Activated naive CD4-positive, alpha-beta T cell treated with anti-CD3 and anti-CD28 coated beads, Interleukin-2, amount 50 U/mL, for 72 hours (primary cell): Measurements from ENCODE around the gene MRPL16. TPM values are rescaled to one million over a fixed set of nuclear protein-coding genes. Genes with fewer than 3 reads are reported as not detected.
"Not testable (repeated sequence)": the region's sequence is repeated elsewhere in the genome, so short reads cannot be mapped to it uniquely, and the experiment has no call there.

Source experiments
- ATAC-seq, 2 donors: fragments of 150-1000 bp; cut with Tn5 transposase; 2 replicates each; pipeline ENCODE4 v1.10.0; 2021; ENCODE audit warnings: mild to moderate bottlenecking in 2 of 2, moderate library complexity in 2 of 2
- DNase-seq, 2 donors: peaks; one replicate each; pipeline ENCODE4 v3.0.0; 2021 to 2022; ENCODE audit warnings: low spot score in 2 of 2
- H3K27ac Mint-ChIP-seq, 2 donors: one replicate each; pipeline ENCODE4 v1.8.0; 2022; ENCODE audit warnings: mild to moderate bottlenecking in 2 of 2, mixed read lengths in 2 of 2
- H3K36me3 Mint-ChIP-seq, 2 donors: one replicate each; pipeline ENCODE4 v1.8.0; 2022; ENCODE audit warnings: mixed read lengths in 2 of 2
- H3K9me3 Mint-ChIP-seq, 2 donors: one replicate each; pipeline ENCODE4 v1.8.0; 2022; ENCODE audit warnings: mixed read lengths in 2 of 2
- total RNA-seq, 2 donors: library from RNA; stranded (reverse); gene quantifications; one replicate each; pipeline ENCODE4 v1.2.3, GENCODE V29; 2022

Gene MRPL16
- total RNA-seq, 2 donors from 2014 or later = 67.9 to 94.2 TPM

DNA sequence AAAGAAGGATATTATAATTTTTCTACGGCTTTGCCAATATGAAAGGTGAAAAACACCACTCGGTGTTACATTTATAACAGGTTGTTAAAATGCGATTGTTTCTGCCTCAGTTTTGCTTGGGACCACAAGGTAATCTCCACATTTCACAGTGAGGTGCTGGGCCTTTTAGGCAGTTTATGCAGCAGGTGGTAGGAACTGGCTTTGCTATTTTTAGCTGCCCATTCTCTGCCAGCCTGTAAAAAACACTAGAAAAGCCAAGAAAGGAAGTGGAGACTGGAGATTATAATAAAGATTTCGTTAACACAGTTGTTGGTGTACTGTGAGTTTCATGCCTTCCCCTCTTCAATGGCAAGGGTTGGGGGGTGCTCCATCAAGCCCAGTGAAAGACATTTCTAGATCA lies 8.0 kb upstream of the MRPL16 start:
- ATAC-seq (no peak), DNase-seq (no peak)
- Mint-ChIP-seq H3K27ac (no peak overlapping the region), H3K9me3 (no peaks in the 10 kb centered on the region), H3K36me3 (no peaks in the 10 kb centered on the region)

DNA sequence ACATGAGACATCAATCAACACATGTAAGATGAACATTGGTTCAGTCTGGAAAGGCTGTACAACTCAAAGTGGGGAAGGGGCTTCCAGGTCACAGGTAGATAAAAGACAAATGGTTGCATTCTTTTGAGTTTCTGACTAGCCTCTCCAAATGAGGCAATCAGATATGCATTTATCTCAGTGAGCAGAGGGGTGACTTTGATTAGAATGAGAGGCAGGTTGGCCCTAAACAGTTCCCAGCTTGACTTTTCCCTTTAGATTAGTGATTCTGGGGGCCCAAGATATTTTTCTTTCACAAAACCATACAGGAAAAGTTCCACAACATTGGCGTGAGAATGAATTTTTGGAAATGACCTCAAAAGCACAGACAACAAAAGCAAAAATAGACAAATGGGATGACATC lies 5.9 kb upstream of the MRPL16 start:
- not testable (repeated sequence) for ATAC-seq

DNA sequence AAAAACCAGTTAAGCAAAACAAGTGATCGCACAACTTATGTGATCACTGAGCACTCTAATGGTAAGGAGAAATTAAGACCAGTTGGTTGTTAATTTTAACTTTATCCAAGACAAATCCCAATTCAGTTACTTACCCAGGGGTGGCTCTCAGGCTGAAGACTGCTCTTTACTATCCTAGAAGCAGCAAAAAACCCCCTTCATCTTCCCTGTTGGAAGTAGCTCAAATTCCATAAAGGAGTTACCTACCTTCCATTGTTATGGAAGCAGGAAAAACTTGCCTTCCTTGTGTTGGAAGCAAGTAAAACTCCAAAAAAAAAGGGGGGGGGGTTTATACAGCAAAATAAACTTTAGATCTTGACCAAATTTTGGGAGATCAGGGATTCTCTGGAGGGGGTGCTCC lies 5.2 kb upstream of the MRPL16 start:
- ATAC-seq (no peak), DNase-seq (no peak)
- Mint-ChIP-seq H3K9me3 (peaks cover 4 to 5% of the 10 kb centered on the region in 2 donors), H3K27ac (no peak overlapping the region), H3K36me3 (peaks cover 6% of the 10 kb centered on the region in 2 donors)

More for the DNA sequence above, 5.9 kb upstream of the MRPL16 start:
- not testable (repeated sequence) for DNase-seq, H3K27ac Mint-ChIP-seq, H3K9me3 Mint-ChIP-seq, H3K36me3 Mint-ChIP-seq

DNA sequence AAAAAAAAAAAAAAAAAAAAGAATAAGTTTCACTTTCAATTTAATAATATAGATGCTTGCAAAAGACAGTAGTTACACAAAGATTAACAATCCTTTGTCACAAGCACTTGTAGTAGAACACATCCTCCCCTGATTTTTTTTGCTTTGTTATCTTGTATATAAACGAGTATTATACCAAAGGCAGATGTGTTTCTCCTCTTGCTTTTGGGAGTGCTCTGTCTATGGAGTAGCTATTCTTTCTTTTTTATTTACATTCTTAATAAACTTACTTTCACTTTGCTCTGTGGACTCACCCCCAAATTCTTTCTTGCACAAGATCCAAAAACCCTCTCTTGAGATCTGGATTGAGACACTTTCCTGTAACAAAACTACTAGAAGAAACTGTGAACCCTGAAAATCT lies 3.4 kb upstream of the MRPL16 start:
- H3K36me3 Mint-ChIP-seq = peaks cover 11 to 16% of the 10 kb centered on the region in 2 donors
- DNase-seq = no peak
- ATAC-seq = no peak
- peaks cover 4 to 5% of the 10 kb centered on the region in 2 donors for H3K9me3 Mint-ChIP-seq
- no peak overlapping the region for H3K27ac Mint-ChIP-seq

DNA sequence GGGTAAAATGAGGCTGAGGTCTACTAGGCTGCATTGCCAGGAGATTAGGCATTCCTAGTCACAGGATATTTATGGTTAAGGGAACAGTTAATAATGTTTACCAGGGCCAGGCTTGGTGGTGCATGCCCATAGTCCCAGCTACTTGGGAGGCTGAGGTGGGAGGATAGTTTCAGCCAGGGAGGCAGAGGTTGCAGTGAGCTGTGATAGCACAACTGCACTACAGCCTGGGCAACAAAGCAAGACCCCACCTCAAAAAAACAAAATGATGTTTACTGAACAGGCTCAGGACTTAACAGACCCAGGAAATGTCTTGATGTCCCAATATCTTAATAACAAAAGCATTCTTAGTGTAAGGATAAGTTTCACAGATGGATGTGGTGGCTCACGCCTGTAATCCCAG lies 2.8 kb upstream of the MRPL16 start:
- Mint-ChIP-seq H3K27ac (no peak overlapping the region), H3K36me3 (peaks cover 11 to 16% of the 10 kb centered on the region in 2 donors), H3K9me3 (peaks cover 4 to 5% of the 10 kb centered on the region in 2 donors)
- DNase-seq = no peak
- ATAC-seq = no peak

DNA sequence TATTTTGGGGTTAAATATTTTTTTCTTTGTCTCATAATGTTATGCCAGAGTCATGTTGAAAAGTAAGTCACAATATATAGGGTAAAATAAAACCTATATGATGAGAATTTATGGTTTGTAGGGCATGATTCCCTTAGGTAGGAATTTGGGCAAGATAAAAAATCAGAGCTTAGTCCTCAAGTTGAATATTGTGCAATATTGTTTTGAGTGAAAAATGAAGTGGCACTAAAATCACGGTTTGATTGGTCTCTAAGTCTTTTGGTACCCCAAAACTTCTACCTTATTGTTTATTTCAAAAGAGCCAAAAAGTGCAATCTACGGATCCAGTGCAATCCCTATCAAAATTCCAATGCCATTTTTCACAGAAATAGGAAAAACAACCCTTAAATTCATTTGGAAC lies 1.6 kb upstream of the MRPL16 start:
- ATAC-seq (no peak), DNase-seq (no peak)
- Mint-ChIP-seq H3K36me3 (peaks cover 11 to 16% of the 10 kb centered on the region in 2 donors), H3K9me3 (peaks cover 4 to 5% of the 10 kb centered on the region in 2 donors), H3K27ac (no peak overlapping the region)

DNA sequence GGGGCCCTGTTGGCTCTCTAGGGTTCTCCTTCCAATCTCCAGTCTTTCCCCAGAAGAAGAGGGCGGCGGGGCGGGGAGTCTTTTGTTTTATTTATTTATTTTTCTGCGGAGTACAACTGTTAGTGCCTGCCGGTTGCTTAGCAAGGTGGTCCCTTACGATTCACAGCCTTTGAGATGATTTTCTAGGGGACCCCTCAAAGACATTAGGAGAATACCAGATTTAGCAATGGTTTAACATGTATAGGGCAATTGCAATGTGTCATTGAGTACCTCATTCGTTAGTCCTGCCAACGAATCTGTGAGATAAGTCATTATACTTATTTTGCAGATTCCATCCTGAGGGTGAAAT lies 307 bp upstream of the MRPL16 start:
- DNase-seq (no peak), ATAC-seq (no peak)
- Mint-ChIP-seq H3K9me3 (peaks cover 4 to 5% of the 10 kb centered on the region in 2 donors), H3K36me3 (peaks cover 16 to 21% of the 10 kb centered on the region in 2 donors), H3K27ac (peak overlapping the region; percentile 92 to 95)

DNA sequence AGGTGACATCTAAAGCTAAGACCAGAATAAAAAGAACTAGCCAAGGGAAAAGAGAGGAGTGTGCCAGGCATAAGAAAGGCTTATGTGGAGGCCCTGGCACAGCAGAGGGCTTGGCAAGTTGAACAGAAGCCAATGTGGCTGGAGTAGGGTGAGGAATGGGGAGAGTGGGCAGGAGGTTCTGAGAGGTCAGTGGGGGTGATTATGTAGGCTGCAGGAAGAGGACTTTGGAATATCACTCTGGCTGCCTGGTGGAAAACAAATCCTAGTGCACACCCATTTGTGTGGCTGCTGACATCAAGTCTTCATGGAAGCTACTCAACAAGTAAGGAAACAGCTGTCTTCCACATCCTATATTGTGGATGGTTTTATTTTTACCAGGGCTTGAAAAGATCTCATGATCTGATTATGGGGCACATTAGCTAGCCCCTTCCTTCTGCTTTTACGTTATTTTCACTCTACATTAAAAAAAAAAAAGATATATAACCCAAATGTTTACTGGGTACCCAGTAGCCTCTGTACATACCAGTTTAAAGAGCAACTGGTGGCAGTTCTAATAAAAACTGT lies 3.4 kb downstream of the MRPL16 start:
- DNase-seq (no peak), ATAC-seq (no peak)
- H3K36me3 Mint-ChIP-seq = peaks cover 16 to 21% of the 10 kb centered on the region in 2 donors
- H3K9me3 Mint-ChIP-seq = peaks cover 4 to 5% of the 10 kb centered on the region in 2 donors
- peak overlapping the region; percentile 14 to 89 for H3K27ac Mint-ChIP-seq

DNA sequence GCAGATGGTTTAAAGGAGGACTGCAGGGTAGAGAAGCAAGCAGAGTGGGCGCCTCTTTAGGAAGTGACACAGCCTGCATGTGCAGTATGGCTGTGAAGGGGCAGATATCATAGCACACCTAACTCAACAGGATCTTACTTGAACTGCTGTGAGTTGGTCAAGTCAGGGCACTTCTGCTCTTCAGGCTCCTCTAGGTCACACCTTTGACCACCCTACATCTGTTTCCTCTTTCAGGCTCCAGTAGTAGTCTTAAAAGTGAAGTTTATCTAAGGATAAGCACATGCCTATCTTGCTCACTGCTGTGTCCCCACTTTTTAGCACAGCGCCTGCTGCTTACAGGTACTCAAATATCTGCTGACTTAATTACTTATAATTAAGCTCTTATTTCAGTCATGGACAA lies 6.5 kb downstream of the MRPL16 start:
- no peak for ATAC-seq
- no peaks in the 10 kb centered on the region for H3K9me3 Mint-ChIP-seq
- no peak overlapping the region for H3K27ac Mint-ChIP-seq
- DNase-seq = no peak
- H3K36me3 Mint-ChIP-seq = peaks cover 0 to 10% of the 10 kb centered on the region in 2 donors

DNA sequence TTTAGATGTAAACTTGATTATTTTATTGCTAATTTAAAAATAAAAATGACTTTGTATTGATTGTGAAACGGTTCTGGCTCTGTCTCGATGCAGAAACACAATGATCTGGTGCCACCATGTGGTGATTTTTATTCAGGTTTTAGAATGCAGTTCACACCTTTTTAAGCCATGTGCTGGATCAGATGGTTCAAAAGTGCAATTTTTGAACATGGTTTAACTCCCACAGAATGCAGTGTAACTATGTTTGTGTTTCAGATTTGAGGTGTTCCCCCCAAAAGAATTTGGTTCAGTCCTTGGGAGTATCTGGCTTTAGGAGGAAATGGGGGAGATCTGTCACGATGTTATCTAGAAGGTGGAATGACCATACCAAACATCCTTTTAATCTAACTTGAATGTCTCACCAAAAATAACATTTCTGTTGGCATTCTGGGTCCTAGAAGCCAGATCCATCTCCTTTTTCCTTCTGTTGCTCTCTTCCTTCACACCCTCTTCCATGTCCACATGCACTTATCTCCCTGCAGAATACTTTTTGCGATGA lies 7.9 kb downstream of the MRPL16 start:
- peaks cover 0 to 10% of the 10 kb centered on the region in 2 donors for H3K36me3 Mint-ChIP-seq
- no peaks in the 10 kb centered on the region for H3K9me3 Mint-ChIP-seq
- DNase-seq (peak in 1 of 2 donors; percentile 53), ATAC-seq (peak; percentile 70 to 76)
- no peak overlapping the region for H3K27ac Mint-ChIP-seq

DNA sequence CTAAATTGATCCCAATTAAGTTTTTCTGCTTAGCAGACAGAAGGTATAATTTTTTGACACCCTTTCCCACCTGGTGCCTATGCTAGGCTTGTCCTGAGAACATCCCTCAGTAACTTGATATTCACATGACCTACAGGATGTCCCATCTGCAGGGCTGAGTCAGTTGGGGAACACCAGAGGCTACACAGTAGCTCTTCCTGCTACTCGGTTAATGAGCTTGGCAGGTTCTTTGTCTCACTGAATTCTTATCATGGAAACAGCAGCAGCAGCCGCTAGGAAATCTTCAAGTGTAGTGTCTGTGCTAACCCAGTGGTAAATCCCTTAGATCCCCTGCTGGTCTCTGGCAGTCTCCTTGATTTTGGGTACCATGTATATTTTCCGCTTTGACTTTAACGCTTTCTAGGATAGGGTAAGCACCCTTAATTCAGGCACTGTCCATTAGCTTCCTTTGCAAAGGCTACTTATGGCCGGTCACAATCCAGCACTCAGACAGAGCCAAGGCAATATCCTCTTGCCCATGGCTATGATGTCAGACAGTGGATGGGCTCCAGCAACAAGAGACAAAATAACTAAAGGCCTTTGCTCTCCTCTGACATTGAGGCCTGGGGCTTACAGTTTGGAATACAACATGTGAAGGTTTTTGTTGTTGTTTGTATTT lies 8.5 kb downstream of the MRPL16 start:
- DNase-seq (no peak), ATAC-seq (peak; percentile 26 to 49)
- no peaks in the 10 kb centered on the region for H3K9me3 Mint-ChIP-seq
- H3K36me3 Mint-ChIP-seq = peaks cover 0 to 9% of the 10 kb centered on the region in 2 donors
- no peak overlapping the region for H3K27ac Mint-ChIP-seq

DNA sequence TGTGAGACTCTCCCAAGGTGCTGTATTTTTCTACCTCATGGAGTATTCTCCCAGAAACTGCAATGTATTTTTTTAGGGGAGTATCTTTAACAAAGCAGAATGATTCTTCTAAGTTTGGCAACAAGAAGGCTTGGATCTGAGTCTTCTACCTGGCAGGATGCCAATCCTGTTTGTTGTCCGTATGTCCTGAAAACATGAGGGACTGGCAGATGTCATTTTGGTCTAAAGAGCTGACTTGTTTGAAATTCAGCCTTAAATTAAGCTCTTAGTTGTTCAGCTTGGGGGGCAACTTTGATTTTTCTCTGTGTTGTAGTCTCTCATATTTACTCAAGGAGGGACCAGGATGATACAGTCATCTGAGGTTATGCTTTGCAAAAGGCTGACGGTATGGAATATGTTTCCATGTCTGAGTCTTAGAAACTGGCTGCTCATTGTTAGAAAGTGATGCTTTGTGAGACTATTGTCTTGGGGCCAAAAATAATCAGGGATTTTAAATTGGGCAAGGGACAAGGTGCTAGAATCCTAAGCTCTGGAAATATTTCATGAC lies 9.3 kb downstream of the MRPL16 start:
- Mint-ChIP-seq H3K36me3 (peaks cover 0 to under 1% of the 10 kb centered on the region in 2 donors), H3K27ac (peak overlapping the region in 1 of 2 donors; percentile 2), H3K9me3 (no peaks in the 10 kb centered on the region)
- ATAC-seq (no peak), DNase-seq (no peak)

DNA sequence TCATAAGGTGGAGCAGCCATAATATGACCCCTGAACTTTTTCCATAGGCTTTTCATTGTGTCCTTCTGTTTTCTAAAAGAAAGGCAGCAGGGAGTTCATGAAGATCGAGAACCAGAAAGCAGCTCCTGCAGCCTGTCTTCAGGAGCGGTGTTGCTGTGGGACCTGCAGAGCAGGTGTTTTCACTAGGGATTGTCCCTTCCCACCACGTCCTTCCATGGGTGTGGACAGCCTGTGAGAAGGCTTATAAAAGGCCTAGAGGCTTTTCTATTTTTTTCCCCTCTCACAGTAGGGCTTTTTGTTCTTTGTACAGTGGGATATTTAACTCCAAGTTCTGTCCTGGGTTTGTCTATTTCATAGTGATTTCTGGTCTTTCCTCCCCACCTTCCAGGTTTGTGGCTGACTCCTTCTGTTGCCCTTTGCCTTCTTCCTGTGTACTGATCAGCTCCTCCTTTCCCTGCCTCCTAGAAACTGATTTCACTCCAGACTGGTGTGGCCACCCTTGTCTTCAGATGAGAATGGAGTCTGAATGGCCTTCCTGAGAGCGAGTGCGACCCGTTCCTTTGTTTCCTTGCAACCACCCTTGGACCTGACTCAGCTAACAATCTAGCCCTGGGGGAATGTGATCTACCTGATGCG lies 10.1 kb downstream of the MRPL16 start:
- no peak for DNase-seq
- no peak for ATAC-seq
- no peaks in the 10 kb centered on the region for H3K36me3 Mint-ChIP-seq
- peak overlapping the region in 1 of 2 donors; percentile 2 for H3K27ac Mint-ChIP-seq
- no peaks in the 10 kb centered on the region for H3K9me3 Mint-ChIP-seq

DNA sequence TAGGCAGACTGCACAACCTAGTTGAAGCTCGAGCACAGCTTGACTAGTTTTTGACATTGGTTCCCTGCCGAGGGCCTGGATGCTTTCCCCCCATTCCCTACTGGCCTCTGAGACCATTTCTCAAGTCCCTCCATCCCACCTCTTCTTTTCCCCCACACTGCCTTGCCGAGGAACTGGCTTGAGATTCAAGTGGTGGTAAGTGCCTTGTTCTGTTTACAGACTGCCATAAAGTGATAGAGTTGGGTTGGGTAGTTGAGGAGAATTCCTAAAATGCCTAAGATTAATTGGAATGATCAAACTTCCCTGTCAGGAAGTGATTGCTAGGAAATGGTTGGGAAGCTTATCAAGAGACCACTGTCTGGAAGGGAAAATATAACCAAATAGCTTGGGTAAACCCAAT lies 16.2 kb downstream of the MRPL16 start:
- no peak for DNase-seq
- ATAC-seq = no peak
- Mint-ChIP-seq H3K27ac (no peak overlapping the region), H3K9me3 (no peaks in the 10 kb centered on the region), H3K36me3 (peaks cover 0 to 12% of the 10 kb centered on the region in 2 donors)

DNA sequence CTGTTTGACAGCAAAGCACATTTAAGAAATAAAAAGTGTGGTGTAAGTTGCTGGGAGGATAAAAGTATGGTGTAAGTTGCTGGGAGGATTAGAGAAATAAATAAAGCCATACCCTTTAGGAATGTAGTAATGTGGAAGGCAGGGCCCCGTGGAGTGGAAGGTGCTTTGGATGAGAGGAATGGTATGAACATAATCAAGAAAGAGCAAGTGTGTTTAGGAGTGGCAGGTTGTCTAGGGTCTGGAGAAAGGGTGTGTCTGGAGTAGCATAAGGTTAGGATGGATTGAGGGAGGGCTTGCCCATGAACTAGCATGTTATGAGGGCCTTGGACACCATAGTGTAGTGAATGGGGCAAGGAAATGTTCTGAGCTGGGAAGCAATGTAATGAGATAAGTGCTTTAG lies 18.1 kb downstream of the MRPL16 start:
- DNase-seq (no peak), ATAC-seq (no peak)
- H3K27ac Mint-ChIP-seq = no peak overlapping the region
- peaks cover 0 to 12% of the 10 kb centered on the region in 2 donors for H3K36me3 Mint-ChIP-seq
- H3K9me3 Mint-ChIP-seq = no peaks in the 10 kb centered on the region

DNA sequence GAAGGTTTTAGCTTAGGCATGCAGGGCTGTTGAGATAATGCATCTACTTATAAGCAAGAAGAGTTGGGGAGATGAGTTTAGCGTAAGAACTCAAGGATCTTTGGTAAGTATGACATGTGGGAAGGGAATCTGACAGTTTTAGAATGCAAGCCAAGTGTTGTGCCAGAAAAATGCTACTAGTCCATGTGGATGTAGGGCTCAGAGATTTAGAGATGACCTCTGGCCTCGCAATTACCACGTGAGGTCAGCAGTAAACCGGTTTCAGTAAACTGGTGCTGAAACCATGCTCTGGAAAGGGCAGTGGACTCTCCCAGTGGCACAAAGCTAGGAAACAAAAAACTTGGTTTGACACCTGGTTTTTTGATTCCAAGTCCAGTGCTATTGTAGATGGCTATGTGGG lies 18.9 kb downstream of the MRPL16 start:
- H3K9me3 Mint-ChIP-seq = no peaks in the 10 kb centered on the region
- peaks cover 0 to 12% of the 10 kb centered on the region in 2 donors for H3K36me3 Mint-ChIP-seq
- no peak for DNase-seq
- no peak overlapping the region for H3K27ac Mint-ChIP-seq
- no peak for ATAC-seq

DNA sequence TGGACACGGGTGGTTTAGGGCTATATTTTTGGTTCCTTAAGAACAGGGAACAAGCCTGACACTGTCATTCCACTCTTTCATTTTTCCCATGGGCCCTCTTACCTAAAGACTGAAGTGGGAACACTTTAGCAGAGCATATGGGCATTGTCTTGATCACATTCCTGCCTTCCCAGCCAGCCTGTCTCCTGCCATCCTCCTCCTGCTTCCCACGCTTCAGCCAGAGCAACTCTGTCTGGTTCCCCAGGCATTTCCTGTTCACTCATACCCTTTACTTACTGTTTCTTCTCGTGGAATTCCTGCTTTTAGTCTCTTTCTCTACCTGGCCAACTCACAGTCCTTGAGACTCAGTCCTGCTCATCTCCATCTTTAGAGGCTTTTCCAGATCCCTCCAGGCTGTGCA lies 22.8 kb downstream of the MRPL16 start:
- Mint-ChIP-seq H3K9me3 (no peaks in the 10 kb centered on the region), H3K27ac (no peak overlapping the region), H3K36me3 (peaks cover 5 to 7% of the 10 kb centered on the region in 2 donors)
- DNase-seq = no peak
- ATAC-seq = no peak
